Mesothelial cell of epicardium (in vitro differentiated cells): ENCODE measurements around the gene LIMCH1. TPM values are rescaled to one million over a fixed set of nuclear protein-coding genes. Genes with fewer than 3 reads are reported as not detected.
A peak's percentile ranks its signal among the peaks of the same experiment; 100 is the strongest.

Experiments used
- DNase-seq, 2 experiments: peaks; one replicate each; pipeline ENCODE4 v3.0.0; 2021; ENCODE audit warnings: low spot score in 2 of 2; ENCODE audit not compliant: unreplicated experiment in 2 of 2
- H3K27ac Mint-ChIP-seq: 2 replicates; pipeline ENCODE4 v1.8.0; 2021; ENCODE audit warnings: mixed read lengths
- H3K27me3 Mint-ChIP-seq: 2 replicates; pipeline ENCODE4 v1.8.0; 2021; ENCODE audit warnings: low read depth, mixed read lengths
- H3K36me3 Mint-ChIP-seq: 2 replicates; pipeline ENCODE4 v1.8.0; 2021; ENCODE audit warnings: mixed read lengths
- H3K4me1 Mint-ChIP-seq: 2 replicates; pipeline ENCODE4 v1.8.0; 2021; ENCODE audit warnings: mixed read lengths
- H3K4me3 Mint-ChIP-seq: 2 replicates; pipeline ENCODE4 v1.8.0; 2021; ENCODE audit warnings: mild to moderate bottlenecking, moderate library complexity, mixed read lengths
- H3K9me3 Mint-ChIP-seq: 2 replicates; pipeline ENCODE4 v1.8.0; 2021; ENCODE audit warnings: mixed read lengths
- total RNA-seq: library from RNA; stranded (reverse); gene quantifications from 3 replicates; pipeline ENCODE4 v1.2.1, GENCODE V29; 2021
- TF ChIP-seq, protein P1 (sequence below): fragments of 200-600 bp; sonication (generic); IDR thresholded peaks from one replicate; pipeline ENCODE4 v1.5.0; 2021; ENCODE audit warnings: antibody characterized with exemption; ENCODE audit not compliant: unreplicated experiment

LIMCH1 gene
- total RNA-seq, 1 donor from 2014 or later = 66.8 TPM

DNA sequence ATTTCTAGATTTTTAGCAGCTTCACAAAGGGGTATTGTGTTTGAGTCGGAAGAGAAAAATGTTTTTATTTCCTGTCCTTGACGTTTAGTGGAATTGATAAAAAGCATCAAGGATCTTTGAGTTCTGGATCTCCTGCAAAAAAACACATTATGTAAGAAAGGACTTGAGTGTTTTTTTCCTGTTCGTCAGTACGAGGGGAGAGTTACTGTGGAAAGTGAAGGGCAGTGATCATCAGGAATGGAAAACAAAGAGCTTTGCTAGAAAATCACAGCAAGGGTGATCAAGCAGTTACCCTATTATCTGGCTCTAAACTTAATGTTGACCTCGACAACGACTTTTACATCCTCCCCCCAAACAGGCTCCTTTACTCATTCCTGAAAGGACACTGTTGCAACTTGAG, 7.3 kb downstream of the LIMCH1 start:
- Mint-ChIP-seq H3K27ac (peak overlapping the region; percentile 40), H3K27me3 (no peaks in the 10 kb centered on the region), H3K9me3 (no peaks in the 10 kb centered on the region), H3K36me3 (no peaks in the 10 kb centered on the region), H3K4me3 (no peak overlapping the region), H3K4me1 (peaks cover 50% of the 10 kb centered on the region)
- DNase-seq = no peak
- TF ChIP-seq, protein P1, sequence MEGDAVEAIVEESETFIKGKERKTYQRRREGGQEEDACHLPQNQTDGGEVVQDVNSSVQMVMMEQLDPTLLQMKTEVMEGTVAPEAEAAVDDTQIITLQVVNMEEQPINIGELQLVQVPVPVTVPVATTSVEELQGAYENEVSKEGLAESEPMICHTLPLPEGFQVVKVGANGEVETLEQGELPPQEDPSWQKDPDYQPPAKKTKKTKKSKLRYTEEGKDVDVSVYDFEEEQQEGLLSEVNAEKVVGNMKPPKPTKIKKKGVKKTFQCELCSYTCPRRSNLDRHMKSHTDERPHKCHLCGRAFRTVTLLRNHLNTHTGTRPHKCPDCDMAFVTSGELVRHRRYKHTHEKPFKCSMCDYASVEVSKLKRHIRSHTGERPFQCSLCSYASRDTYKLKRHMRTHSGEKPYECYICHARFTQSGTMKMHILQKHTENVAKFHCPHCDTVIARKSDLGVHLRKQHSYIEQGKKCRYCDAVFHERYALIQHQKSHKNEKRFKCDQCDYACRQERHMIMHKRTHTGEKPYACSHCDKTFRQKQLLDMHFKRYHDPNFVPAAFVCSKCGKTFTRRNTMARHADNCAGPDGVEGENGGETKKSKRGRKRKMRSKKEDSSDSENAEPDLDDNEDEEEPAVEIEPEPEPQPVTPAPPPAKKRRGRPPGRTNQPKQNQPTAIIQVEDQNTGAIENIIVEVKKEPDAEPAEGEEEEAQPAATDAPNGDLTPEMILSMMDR = no peak

DNA sequence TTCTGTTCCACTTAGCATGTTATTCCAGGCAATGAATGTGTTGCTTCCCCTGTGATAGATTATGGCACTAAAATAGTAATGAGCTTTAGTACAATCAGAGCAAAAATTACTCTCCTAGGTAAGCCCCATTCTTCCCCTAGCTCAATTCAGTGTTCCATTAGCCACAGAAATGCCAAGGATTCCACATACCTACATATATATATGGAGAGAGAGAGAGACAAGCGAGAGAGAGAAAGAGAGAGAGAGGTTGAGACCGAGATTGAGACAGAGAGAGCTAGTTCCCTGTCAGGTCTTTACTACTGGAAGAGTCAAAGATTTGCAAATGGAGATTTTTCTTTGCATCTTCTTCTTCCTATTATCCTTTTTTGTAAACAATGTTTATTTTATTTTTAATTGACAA, 8.7 kb downstream of the LIMCH1 start:
- Mint-ChIP-seq H3K27ac (peak overlapping the region; percentile 28), H3K27me3 (no peaks in the 10 kb centered on the region), H3K36me3 (no peaks in the 10 kb centered on the region)

GRCh38 chr4:41548305-41548880, 10.4 kb downstream of the LIMCH1 start:
- Mint-ChIP-seq H3K4me3 (no peak overlapping the region), H3K27ac (no peak overlapping the region), H3K4me1 (peaks cover 47% of the 10 kb centered on the region), H3K27me3 (no peaks in the 10 kb centered on the region), H3K36me3 (no peaks in the 10 kb centered on the region), H3K9me3 (no peaks in the 10 kb centered on the region)
- no peak for DNase-seq
- TF ChIP-seq, protein P1 = no peak

More for the DNA sequence above, 8.7 kb downstream of the LIMCH1 start:
- TF ChIP-seq, protein P1 = no peak
- Mint-ChIP-seq H3K4me1 (peaks cover 53% of the 10 kb centered on the region), H3K9me3 (no peaks in the 10 kb centered on the region), H3K4me3 (no peak overlapping the region)
- no peak for DNase-seq

GRCh38 chr4:41549478-41549877, 11.5 kb downstream of the LIMCH1 start:
- no peak for DNase-seq
- Mint-ChIP-seq H3K4me3 (no peak overlapping the region), H3K36me3 (no peaks in the 10 kb centered on the region), H3K4me1 (peaks cover 37% of the 10 kb centered on the region), H3K27ac (no peak overlapping the region), H3K9me3 (no peaks in the 10 kb centered on the region), H3K27me3 (no peaks in the 10 kb centered on the region)
- TF ChIP-seq, protein P1 = no peak

GRCh38 chr4:41550308-41550707, 12.4 kb downstream of the LIMCH1 start:
- Mint-ChIP-seq H3K27ac (peak overlapping the region; percentile 73), H3K9me3 (no peaks in the 10 kb centered on the region), H3K4me3 (no peak overlapping the region), H3K4me1 (peaks cover 29% of the 10 kb centered on the region), H3K36me3 (no peaks in the 10 kb centered on the region), H3K27me3 (no peaks in the 10 kb centered on the region)
- no peak for DNase-seq
- TF ChIP-seq, protein P1 = no peak

GRCh38 chr4:41551536-41551935, 13.6 kb downstream of the LIMCH1 start:
- H3K27ac Mint-ChIP-seq = peak overlapping the region; percentile 60
- H3K9me3 Mint-ChIP-seq = no peaks in the 10 kb centered on the region
- TF ChIP-seq, protein P1 = no peak
- no peaks in the 10 kb centered on the region for H3K36me3 Mint-ChIP-seq
- H3K4me1 Mint-ChIP-seq = peaks cover 29% of the 10 kb centered on the region
- no peak overlapping the region for H3K4me3 Mint-ChIP-seq
- no peak for DNase-seq
- no peaks in the 10 kb centered on the region for H3K27me3 Mint-ChIP-seq
